Measurements from ENCODE around the gene LRCH3.

LRCH3 gene

GRCh38 chr3:197829397-197830045, 38.5 kb downstream of the LRCH3 start:
- Histone ChIP-seq H3K79me2 (ENCODE audit: insufficient read depth, low read depth) (no peaks in the 10 kb centered on the region), H3K36me3 (ENCODE audit: insufficient read depth) (no peaks in the 10 kb centered on the region), H4K20me1 (ENCODE audit: insufficient read depth) (no peaks in the 10 kb centered on the region), H3K27me3 (ENCODE audit: insufficient read depth, low read depth) (no peaks in the 10 kb centered on the region), H3K4me3 (IDR thresholded peaks at IDR 0.05; ENCODE audit: insufficient read depth, low read depth, low read length) (no peak overlapping the region), H3K9ac (no peak overlapping the region), H3K4me2 (no peak overlapping the region), H3K4me1 (ENCODE audit: low read depth, poor library complexity, severe bottlenecking) (peaks cover 7% of the 10 kb centered on the region), H2AFZ (ENCODE audit: low read depth) (no peak overlapping the region), H3K27ac (no peak overlapping the region)
- no peak for TF ChIP-seq CTCF (conservative IDR thresholded peaks at IDR 0.05; ENCODE audit: low read depth, low read length)

GRCh38 chr3:197830308-197830966, 39.4 kb downstream of the LRCH3 start:
- Histone ChIP-seq H3K36me3 (ENCODE audit: insufficient read depth) (no peaks in the 10 kb centered on the region), H3K27ac (no peak overlapping the region), H3K4me2 (no peak overlapping the region), H3K27me3 (ENCODE audit: insufficient read depth, low read depth) (no peaks in the 10 kb centered on the region), H3K4me3 (IDR thresholded peaks at IDR 0.05; ENCODE audit: insufficient read depth, low read depth, low read length) (no peak overlapping the region), H2AFZ (ENCODE audit: low read depth) (no peak overlapping the region), H3K79me2 (ENCODE audit: insufficient read depth, low read depth) (no peaks in the 10 kb centered on the region), H3K9ac (no peak overlapping the region), H3K4me1 (ENCODE audit: low read depth, poor library complexity, severe bottlenecking) (peaks cover 7% of the 10 kb centered on the region), H4K20me1 (ENCODE audit: insufficient read depth) (no peaks in the 10 kb centered on the region)
- no peak for TF ChIP-seq CTCF (conservative IDR thresholded peaks at IDR 0.05; ENCODE audit: low read depth, low read length)

GRCh38 chr3:197830967-197831313, 39.9 kb downstream of the LRCH3 start:
- no peaks in the 10 kb centered on the region for H3K36me3 ChIP-seq (ENCODE audit: insufficient read depth)
- no peak for TF ChIP-seq CTCF (conservative IDR thresholded peaks at IDR 0.05; ENCODE audit: low read depth, low read length)
- no peak overlapping the region for H3K9ac ChIP-seq

GRCh38 chr3:197833930-197834715, 43.1 kb downstream of the LRCH3 start:
- no peaks in the 10 kb centered on the region for H3K79me2 ChIP-seq (ENCODE audit: insufficient read depth, low read depth)
- no peak overlapping the region for H3K9ac ChIP-seq
- H3K4me1 ChIP-seq (ENCODE audit: low read depth, poor library complexity, severe bottlenecking): peaks cover 7% of the 10 kb centered on the region
- H3K4me3 ChIP-seq (IDR thresholded peaks at IDR 0.05; ENCODE audit: insufficient read depth, low read depth, low read length): no peak overlapping the region
- no peak overlapping the region for H3K4me2 ChIP-seq
- no peak for TF ChIP-seq CTCF (conservative IDR thresholded peaks at IDR 0.05; ENCODE audit: low read depth, low read length)
- H4K20me1 ChIP-seq (ENCODE audit: insufficient read depth): no peaks in the 10 kb centered on the region
- peaks cover 3% of the 10 kb centered on the region; the same call in 1 of the 2 replicates for H3K36me3 ChIP-seq (ENCODE audit: insufficient read depth)
- no peak overlapping the region for H3K27ac ChIP-seq
- no peak overlapping the region for H2AFZ ChIP-seq (ENCODE audit: low read depth)
- H3K27me3 ChIP-seq (ENCODE audit: insufficient read depth, low read depth): no peaks in the 10 kb centered on the region

More at GRCh38 chr3:197830967-197831313, 39.9 kb downstream of the LRCH3 start:
- Histone ChIP-seq H3K4me3 (IDR thresholded peaks at IDR 0.05; ENCODE audit: insufficient read depth, low read depth, low read length) (no peak overlapping the region), H3K4me1 (ENCODE audit: low read depth, poor library complexity, severe bottlenecking) (peaks cover 7% of the 10 kb centered on the region), H4K20me1 (ENCODE audit: insufficient read depth) (no peaks in the 10 kb centered on the region), H3K79me2 (ENCODE audit: insufficient read depth, low read depth) (no peaks in the 10 kb centered on the region), H2AFZ (ENCODE audit: low read depth) (no peak overlapping the region), H3K27ac (no peak overlapping the region), H3K27me3 (ENCODE audit: insufficient read depth, low read depth) (no peaks in the 10 kb centered on the region), H3K4me2 (no peak overlapping the region)

Measured in KMS-11 (cell line).